ENCODE data around the gene CFAP157. TPM values are rescaled to one million over a fixed set of nuclear protein-coding genes. Genes with fewer than 3 reads are reported as not detected.

CFAP157 gene
- total RNA-seq, 1 donor from 2014 or later: 0.18 TPM

GRCh38 chr9:127680846-127681245 lies 25.9 kb upstream of the CFAP157 start:
- H3K27me3 Mint-ChIP-seq (ENCODE audit: low read depth): no peaks in the 10 kb centered on the region
- DNase-seq (ENCODE audit: low spot score): no peak
- H3K9me3 Mint-ChIP-seq: no peaks in the 10 kb centered on the region
- no peak overlapping the region for H3K27ac Mint-ChIP-seq
- intact Hi-C loops (cut with micrococcal nuclease): no loop called here
- peaks cover 3% of the 10 kb centered on the region for H3K36me3 Mint-ChIP-seq (ENCODE audit: low read depth)
- no peaks in the 10 kb centered on the region for H3K4me1 Mint-ChIP-seq (ENCODE audit: low read depth)
- H3K4me3 Mint-ChIP-seq (ENCODE audit: low read depth): no peak overlapping the region

DNA sequence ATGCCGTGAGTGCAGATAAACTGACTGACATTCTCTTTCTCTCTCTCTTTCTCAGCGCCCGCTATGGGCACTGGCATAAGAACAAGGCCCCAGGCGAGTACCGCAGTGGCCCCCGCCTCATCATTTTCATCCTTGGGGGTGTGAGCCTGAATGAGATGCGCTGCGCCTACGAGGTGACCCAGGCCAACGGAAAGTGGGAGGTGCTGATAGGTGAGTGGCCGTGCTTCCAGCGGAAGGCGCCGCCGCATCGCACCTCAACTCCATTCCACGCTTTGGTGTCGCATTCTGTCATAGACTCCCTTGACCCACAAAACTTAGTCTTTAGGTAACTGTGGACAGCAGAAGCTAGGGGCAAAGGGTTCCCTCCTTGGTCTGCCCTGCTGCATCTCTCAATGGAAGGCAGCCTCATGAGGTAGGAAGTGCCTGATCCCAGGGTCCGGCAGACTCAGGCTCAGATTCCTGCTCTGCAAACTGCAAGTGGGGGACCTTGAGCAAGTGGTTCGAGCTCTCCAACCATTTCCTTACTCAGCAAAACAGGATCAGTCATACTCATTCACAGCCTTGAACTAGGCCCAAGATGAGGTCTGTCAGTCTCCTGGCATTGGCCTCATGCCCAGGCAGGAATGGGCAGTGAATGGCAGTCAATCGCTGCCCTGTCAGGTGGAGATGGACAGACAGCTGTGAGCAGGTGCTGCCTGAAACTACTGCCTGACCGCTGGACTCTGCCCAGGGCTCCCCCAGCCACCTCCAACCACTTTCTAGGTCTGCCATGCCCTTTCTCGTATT lies 24.2 kb upstream of the CFAP157 start:
- Mint-ChIP-seq H3K9me3 (no peaks in the 10 kb centered on the region), H3K4me1 (ENCODE audit: low read depth) (no peaks in the 10 kb centered on the region), H3K27ac (no peak overlapping the region), H3K4me3 (ENCODE audit: low read depth) (no peak overlapping the region), H3K27me3 (ENCODE audit: low read depth) (no peaks in the 10 kb centered on the region), H3K36me3 (ENCODE audit: low read depth) (peaks cover 6% of the 10 kb centered on the region)
- no peak for DNase-seq (ENCODE audit: low spot score)
- intact Hi-C loops (cut with micrococcal nuclease): no loop called here

GRCh38 chr9:127683723-127684122 lies 23.1 kb upstream of the CFAP157 start:
- Mint-ChIP-seq H3K4me3 (ENCODE audit: low read depth) (no peak overlapping the region), H3K27ac (no peak overlapping the region), H3K4me1 (ENCODE audit: low read depth) (no peaks in the 10 kb centered on the region), H3K27me3 (ENCODE audit: low read depth) (no peaks in the 10 kb centered on the region), H3K9me3 (no peaks in the 10 kb centered on the region), H3K36me3 (ENCODE audit: low read depth) (peaks cover 6% of the 10 kb centered on the region)
- DNase-seq (ENCODE audit: low spot score): no peak
- intact Hi-C loops (cut with micrococcal nuclease): no loop called here

DNA sequence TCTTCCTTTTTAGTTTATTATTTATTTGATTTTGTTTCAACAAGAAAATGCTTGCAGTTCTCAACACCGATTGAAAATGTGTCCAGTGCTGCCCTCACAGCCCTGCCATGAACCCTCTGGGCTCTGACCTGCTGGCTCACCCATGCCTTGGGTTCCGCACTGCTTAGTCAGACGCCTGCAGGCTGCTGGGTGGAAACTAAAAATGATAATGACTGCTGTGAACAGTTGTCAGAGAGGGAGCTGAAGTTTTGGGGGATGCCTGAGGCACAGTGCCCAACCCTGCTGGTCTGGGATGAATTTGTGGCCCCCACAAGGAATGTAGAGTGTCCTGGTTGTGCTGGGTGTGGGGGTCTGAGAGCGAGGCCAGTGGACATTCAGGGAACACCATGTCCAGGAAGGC lies 22.2 kb upstream of the CFAP157 start:
- H3K36me3 Mint-ChIP-seq (ENCODE audit: low read depth): peaks cover 6% of the 10 kb centered on the region
- no peaks in the 10 kb centered on the region for H3K9me3 Mint-ChIP-seq
- H3K27me3 Mint-ChIP-seq (ENCODE audit: low read depth): no peaks in the 10 kb centered on the region
- DNase-seq (ENCODE audit: low spot score): no peak
- no peak overlapping the region for H3K4me3 Mint-ChIP-seq (ENCODE audit: low read depth)
- no peak overlapping the region for H3K27ac Mint-ChIP-seq
- no peaks in the 10 kb centered on the region for H3K4me1 Mint-ChIP-seq (ENCODE audit: low read depth)
- intact Hi-C loops (cut with micrococcal nuclease): no loop called here

GRCh38 chr9:127686461-127687393 lies 20.1 kb upstream of the CFAP157 start:
- no peak overlapping the region for H3K4me3 Mint-ChIP-seq (ENCODE audit: low read depth)
- H3K27me3 Mint-ChIP-seq (ENCODE audit: low read depth): no peaks in the 10 kb centered on the region

GRCh38 chr9:127689329-127690000 lies 17.3 kb upstream of the CFAP157 start:
- no peak for DNase-seq (ENCODE audit: low spot score)
- no peaks in the 10 kb centered on the region for H3K4me1 Mint-ChIP-seq (ENCODE audit: low read depth)
- H3K36me3 Mint-ChIP-seq (ENCODE audit: low read depth): peaks cover 9% of the 10 kb centered on the region
- intact Hi-C loops (cut with micrococcal nuclease): no loop called here
- H3K27me3 Mint-ChIP-seq (ENCODE audit: low read depth): no peaks in the 10 kb centered on the region
- H3K9me3 Mint-ChIP-seq: no peaks in the 10 kb centered on the region
- H3K27ac Mint-ChIP-seq: no peak overlapping the region
- H3K4me3 Mint-ChIP-seq (ENCODE audit: low read depth): no peak overlapping the region

More at GRCh38 chr9:127686461-127687393, 20.1 kb upstream of the CFAP157 start:
- intact Hi-C loops (cut with micrococcal nuclease): no loop called here
- H3K27ac Mint-ChIP-seq: no peak overlapping the region
- H3K9me3 Mint-ChIP-seq: no peaks in the 10 kb centered on the region
- peaks cover 11% of the 10 kb centered on the region for H3K36me3 Mint-ChIP-seq (ENCODE audit: low read depth)
- no peak for DNase-seq (ENCODE audit: low spot score)
- no peaks in the 10 kb centered on the region for H3K4me1 Mint-ChIP-seq (ENCODE audit: low read depth)

GRCh38 chr9:127690735-127691134 lies 16.1 kb upstream of the CFAP157 start:
- Mint-ChIP-seq H3K27me3 (ENCODE audit: low read depth) (no peaks in the 10 kb centered on the region), H3K36me3 (ENCODE audit: low read depth) (peaks cover 9% of the 10 kb centered on the region), H3K27ac (no peak overlapping the region), H3K9me3 (no peaks in the 10 kb centered on the region), H3K4me3 (ENCODE audit: low read depth) (no peak overlapping the region), H3K4me1 (ENCODE audit: low read depth) (no peaks in the 10 kb centered on the region)
- intact Hi-C loops (cut with micrococcal nuclease): no loop called here
- DNase-seq (ENCODE audit: low spot score): no peak

- Mint-ChIP-seq H3K4me1 (ENCODE audit: low read depth) (no peaks in the 10 kb centered on the region), H3K9me3 (no peaks in the 10 kb centered on the region), H3K27me3 (ENCODE audit: low read depth) (no peaks in the 10 kb centered on the region), H3K27ac (no peak overlapping the region), H3K4me3 (ENCODE audit: low read depth) (no peak overlapping the region), H3K36me3 (ENCODE audit: low read depth) (peaks cover 6% of the 10 kb centered on the region)
- intact Hi-C loops (cut with micrococcal nuclease): no loop called here
- no peak for DNase-seq (ENCODE audit: low spot score)
These were observed 14.7 kb upstream of the CFAP157 start for GRCh38 chr9:127692071-127692470.

DNA sequence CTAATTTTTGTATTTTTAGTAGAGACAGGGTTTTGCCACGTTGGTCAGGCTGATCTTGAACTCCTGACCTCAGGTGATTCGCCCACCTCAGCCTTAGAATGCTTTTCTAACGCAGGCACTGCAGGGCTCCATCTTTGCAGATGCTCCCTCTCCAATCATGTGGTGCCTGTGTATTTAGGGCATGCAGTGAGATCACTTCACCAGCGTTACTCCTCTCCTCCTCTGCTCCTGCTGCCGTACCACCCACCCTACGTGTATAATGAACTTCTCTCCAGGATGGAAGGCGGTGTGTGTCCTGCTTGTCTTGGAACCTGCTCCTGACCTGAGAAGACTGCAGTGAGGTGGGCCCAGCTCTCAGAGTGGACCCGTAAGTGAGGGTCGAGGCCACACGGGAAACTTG lies 13.6 kb upstream of the CFAP157 start:
- Mint-ChIP-seq H3K9me3 (no peaks in the 10 kb centered on the region), H3K4me3 (ENCODE audit: low read depth) (no peak overlapping the region), H3K27me3 (ENCODE audit: low read depth) (no peaks in the 10 kb centered on the region), H3K36me3 (ENCODE audit: low read depth) (peaks cover 6% of the 10 kb centered on the region), H3K4me1 (ENCODE audit: low read depth) (no peaks in the 10 kb centered on the region), H3K27ac (no peak overlapping the region)
- DNase-seq (ENCODE audit: low spot score): no peak
- intact Hi-C loops (cut with micrococcal nuclease): no loop called here

- no peaks in the 10 kb centered on the region for H3K4me1 Mint-ChIP-seq (ENCODE audit: low read depth)
- no peak overlapping the region for H3K27ac Mint-ChIP-seq
- no peak overlapping the region for H3K4me3 Mint-ChIP-seq (ENCODE audit: low read depth)
- no peaks in the 10 kb centered on the region for H3K27me3 Mint-ChIP-seq (ENCODE audit: low read depth)
- intact Hi-C loops (cut with micrococcal nuclease): no loop called here
- no peak for DNase-seq (ENCODE audit: low spot score)
- H3K9me3 Mint-ChIP-seq: no peaks in the 10 kb centered on the region
- peaks cover 6% of the 10 kb centered on the region for H3K36me3 Mint-ChIP-seq (ENCODE audit: low read depth)
These were observed 13.1 kb upstream of the CFAP157 start for GRCh38 chr9:127693697-127694096.

- Mint-ChIP-seq H3K9me3 (no peaks in the 10 kb centered on the region), H3K4me1 (ENCODE audit: low read depth) (peaks cover 8% of the 10 kb centered on the region), H3K36me3 (ENCODE audit: low read depth) (peaks cover 6% of the 10 kb centered on the region), H3K27ac (no peak overlapping the region), H3K4me3 (ENCODE audit: low read depth) (no peak overlapping the region), H3K27me3 (ENCODE audit: low read depth) (no peaks in the 10 kb centered on the region)
- DNase-seq (ENCODE audit: low spot score): no peak
- intact Hi-C loops (cut with micrococcal nuclease): no loop called here
These were observed 11.7 kb upstream of the CFAP157 start for GRCh38 chr9:127694890-127695720.

- no peaks in the 10 kb centered on the region for H3K9me3 Mint-ChIP-seq
- H3K27me3 Mint-ChIP-seq (ENCODE audit: low read depth): no peaks in the 10 kb centered on the region
- H3K4me3 Mint-ChIP-seq (ENCODE audit: low read depth): no peak overlapping the region
- no peak for DNase-seq (ENCODE audit: low spot score)
- no peak overlapping the region for H3K27ac Mint-ChIP-seq
- intact Hi-C loops (cut with micrococcal nuclease): no loop called here
- peaks cover 11% of the 10 kb centered on the region for H3K4me1 Mint-ChIP-seq (ENCODE audit: low read depth)
- no peaks in the 10 kb centered on the region for H3K36me3 Mint-ChIP-seq (ENCODE audit: low read depth)
These were observed 9.2 kb upstream of the CFAP157 start for GRCh38 chr9:127697575-127697974.

Data from activated T-helper 2 cell treated with anti-CD3 and anti-CD28 coated beads, Interferon-gamma antibody, Interleukin-2, Interleukin-4, amounts not matched to agents 10 μg/mL and 5 μg/mL and 100 μg/mL, durations not matched to agents 14 hours and 24 hours and 36 hours (primary cell).